Embryonic facial prominence (tissue), 1 donor: ENCODE data around the gene RTF2.

Source experiments
- DNase-seq: peaks from one replicate; pipeline ENCODE4 v3.0.0-alpha.2; 2016; ENCODE audit errors: extremely low spot score

Gene RTF2

DNA sequence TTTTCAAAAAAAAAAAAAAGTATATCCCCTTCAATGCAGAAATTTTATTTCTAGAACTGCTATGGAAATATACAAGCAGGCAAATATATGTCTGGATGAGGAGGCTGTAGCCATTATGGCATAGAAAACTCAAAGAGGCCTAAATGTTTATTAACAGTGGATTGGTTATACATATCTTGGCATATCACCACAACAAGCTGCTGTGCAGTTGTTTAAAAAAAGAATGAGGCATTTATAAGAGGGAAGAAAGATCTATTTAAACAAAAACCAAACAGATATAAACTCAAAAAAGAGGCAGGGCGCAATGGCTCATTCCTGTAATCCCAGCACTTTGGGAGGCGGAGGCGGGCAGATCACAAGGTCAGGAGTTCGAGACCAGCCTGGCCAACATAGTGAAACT lies 30.1 kb upstream of the RTF2 start:
- DNase-seq = no peak

GRCh38 chr20:56439771-56440291 lies 28.6 kb upstream of the RTF2 start:
- no peak for DNase-seq

- DNase-seq = no peak
These were observed 27.9 kb upstream of the RTF2 start for GRCh38 chr20:56440346-56441007.

GRCh38 chr20:56442389-56443365 lies 25.8 kb upstream of the RTF2 start:
- no peak for DNase-seq

GRCh38 chr20:56443654-56444540 lies 24.5 kb upstream of the RTF2 start:
- DNase-seq = no peak

DNA sequence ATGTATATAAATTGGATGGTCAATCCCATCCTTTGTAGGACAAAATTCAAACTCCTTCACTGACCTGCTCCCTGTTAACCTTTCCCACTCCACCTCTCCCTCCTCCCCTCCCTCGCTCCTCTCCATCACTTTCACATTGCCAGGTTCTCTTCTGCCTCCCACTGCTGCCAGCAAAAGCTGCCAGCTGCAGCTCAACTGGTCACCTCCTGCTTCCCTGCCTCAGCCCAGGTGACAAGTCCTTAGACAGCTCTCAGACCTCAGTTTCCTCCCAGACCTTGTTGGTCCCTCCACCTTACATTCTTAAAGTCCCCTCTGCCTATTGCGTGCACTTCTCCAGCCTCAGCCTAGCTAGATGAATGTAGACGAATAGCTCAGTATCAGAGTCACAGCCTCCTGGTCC lies 23.3 kb upstream of the RTF2 start:
- no peak for DNase-seq

- DNase-seq = no peak
These were observed 22.9 kb upstream of the RTF2 start for GRCh38 chr20:56445540-56445939.

DNA sequence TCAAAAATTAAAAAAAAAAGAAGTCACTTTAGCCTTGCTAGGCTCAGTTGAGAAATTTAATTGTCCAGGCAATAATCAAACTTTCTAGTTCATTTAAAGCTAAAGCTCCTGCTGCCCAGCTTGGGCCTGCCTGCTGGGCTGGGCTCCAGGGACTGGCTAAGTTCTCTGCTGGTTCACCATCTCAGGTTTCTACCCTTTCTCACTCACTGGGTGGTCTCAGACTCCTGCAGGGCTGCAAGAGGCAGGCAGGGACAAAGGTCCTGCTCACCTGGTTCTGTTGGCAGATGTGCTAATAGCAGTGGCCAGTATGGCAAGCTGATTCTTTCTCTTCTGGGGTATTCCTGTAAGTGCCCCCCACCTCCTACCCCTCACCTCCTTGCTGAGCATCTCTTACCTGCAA lies 21.2 kb upstream of the RTF2 start:
- DNase-seq = no peak

DNA sequence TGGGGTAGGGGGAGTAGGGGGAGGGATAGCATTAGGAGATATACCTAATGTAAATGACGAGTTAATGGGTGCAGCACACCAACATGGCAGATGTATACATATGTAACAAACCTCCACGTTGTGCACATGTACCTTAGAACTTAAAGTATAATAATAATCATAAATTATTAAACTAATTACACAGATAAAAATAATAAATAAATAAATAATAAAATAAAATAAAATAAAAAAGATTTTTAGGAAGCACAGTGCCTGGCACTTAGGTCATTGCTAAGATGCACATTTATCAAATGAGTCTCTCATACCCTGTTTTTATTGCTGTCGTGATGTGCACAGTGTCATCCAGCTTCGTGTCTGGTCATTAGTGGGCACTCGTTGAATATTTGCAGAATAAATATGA lies 19.0 kb upstream of the RTF2 start:
- DNase-seq = no peak

- no peak for DNase-seq
These were observed 17.2 kb upstream of the RTF2 start for GRCh38 chr20:56451056-56451765.

DNA sequence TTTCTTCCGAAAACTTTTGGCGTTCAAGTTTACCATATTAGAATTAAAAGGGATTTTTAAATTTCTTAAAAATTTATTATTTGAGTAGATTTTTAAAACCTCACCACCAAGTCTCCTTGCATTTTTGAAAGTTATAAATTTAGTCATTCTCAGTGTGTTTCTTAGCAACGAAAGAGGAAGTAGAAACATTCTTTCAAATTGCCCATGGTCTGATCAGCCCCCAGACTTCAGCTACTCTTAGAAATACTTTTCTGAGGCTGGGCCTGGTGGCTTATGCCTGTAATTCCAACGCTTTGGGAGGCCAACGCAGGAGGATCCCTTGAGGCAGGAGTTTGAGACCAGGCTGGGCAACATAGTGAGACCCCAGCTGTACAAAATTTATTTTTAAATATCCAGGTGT lies 15.1 kb upstream of the RTF2 start:
- no peak for DNase-seq

- no peak for DNase-seq
These were observed 13.7 kb upstream of the RTF2 start for GRCh38 chr20:56454754-56455153.

GRCh38 chr20:56458206-56458821 lies 10.1 kb upstream of the RTF2 start:
- no peak for DNase-seq

DNA sequence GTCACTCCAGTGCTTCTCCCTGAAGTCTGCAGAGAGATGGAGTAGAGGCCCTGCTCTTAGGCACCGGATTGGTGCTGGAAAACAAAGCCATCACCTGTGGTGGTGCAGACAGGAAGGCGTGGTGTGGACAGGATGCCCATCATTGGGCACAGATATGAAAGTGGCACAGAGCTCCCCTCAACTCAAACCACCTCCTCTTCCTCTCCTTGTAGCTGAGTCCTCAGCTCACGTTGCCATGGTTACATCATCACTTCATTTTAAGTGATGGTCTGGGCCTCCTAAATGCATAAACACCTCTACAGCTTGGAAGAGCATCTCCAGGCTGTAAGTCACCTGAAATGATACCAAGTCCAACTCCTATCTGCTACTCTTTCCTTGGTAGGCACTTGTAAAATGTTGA lies 8.0 kb upstream of the RTF2 start:
- DNase-seq = no peak

DNA sequence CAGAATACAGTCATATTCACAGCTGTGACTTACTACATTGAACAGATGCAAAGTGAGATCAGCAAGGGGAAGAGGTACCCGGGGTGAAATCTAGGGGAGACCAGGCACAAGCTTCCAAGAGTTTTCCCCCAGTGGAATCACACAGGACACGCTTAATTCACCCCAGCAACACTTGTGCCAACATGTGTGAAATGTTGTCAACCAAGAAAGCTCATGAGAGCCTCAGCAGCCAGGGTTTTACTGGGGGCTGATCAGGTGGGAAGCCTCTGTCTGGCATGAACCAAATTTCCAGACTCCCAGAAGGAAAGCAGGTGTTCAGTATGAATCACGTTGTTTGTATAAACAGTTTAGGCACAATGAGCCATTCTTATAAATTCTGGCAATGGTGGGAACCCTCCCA lies 6.9 kb upstream of the RTF2 start:
- DNase-seq = no peak

DNA sequence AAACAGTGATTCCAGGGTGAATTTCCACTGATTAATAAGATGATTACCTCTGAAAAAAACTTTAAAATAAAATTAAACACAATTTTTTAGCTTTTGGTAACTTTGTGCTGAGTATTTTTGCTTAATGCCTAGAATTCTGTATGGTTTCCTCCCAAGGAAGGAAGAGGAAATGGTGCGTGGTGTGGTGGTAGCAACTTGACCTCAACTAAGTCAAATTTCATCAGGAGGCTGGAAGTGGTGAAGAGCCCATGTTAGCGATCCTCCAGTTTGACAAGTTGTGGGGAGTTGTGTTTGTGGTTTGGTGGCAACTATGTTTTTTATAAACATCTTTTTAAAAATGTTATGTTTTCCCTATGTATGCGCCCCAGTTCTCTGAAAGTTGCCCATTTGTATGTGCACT lies 5.0 kb upstream of the RTF2 start:
- no peak for DNase-seq

- DNase-seq = no peak
These were observed 2.4 kb upstream of the RTF2 start for GRCh38 chr20:56465997-56466396.

- DNase-seq = no peak
These were observed 485 bp upstream of the RTF2 start for GRCh38 chr20:56467968-56468315.

GRCh38 chr20:56469077-56469449 lies 636 bp downstream of the RTF2 start:
- DNase-seq = no peak

GRCh38 chr20:56483970-56484369 lies 15.5 kb downstream of the RTF2 start:
- DNase-seq = no peak

- DNase-seq = no peak
These were observed 18.8 kb downstream of the RTF2 start for GRCh38 chr20:56487216-56487615.
